Mucosa of stomach (tissue), 1 donor: ENCODE data around the gene CYTH1.
A peak's percentile ranks its signal among the peaks of the same experiment; 100 is the strongest.
"Not testable (repeated sequence)": the region's sequence is repeated elsewhere in the genome, so short reads cannot be mapped to it uniquely, and the experiment has no call there.

ENCODE experiments used
- H3K27me3 ChIP-seq: one replicate; pipeline ENCODE4 v1.7.0; 2013; ENCODE audit warnings: mild to moderate bottlenecking, low read length; ENCODE audit not compliant: control insufficient read depth, insufficient read depth
- H3K36me3 ChIP-seq: one replicate; pipeline ENCODE4 v1.7.0; 2013; ENCODE audit warnings: low read length; ENCODE audit not compliant: control insufficient read depth, insufficient read depth
- H3K4me1 ChIP-seq: one replicate; pipeline ENCODE4 v1.7.0; 2013; ENCODE audit warnings: mild to moderate bottlenecking, low read length; ENCODE audit not compliant: control insufficient read depth, insufficient read depth
- H3K4me3 ChIP-seq: one replicate; pipeline ENCODE4 v1.7.0; 2013; ENCODE audit warnings: low read length
- H3K9ac ChIP-seq: one replicate; pipeline ENCODE4 v1.7.0; 2013; ENCODE audit warnings: mild to moderate bottlenecking, low read length, moderate library complexity
- H3K9me3 ChIP-seq: one replicate; pipeline ENCODE4 v1.7.0; 2013; ENCODE audit warnings: mild to moderate bottlenecking, low read length, moderate library complexity; ENCODE audit not compliant: control insufficient read depth
- donor health status: Pancreatic carcinoma.

CYTH1 gene

GRCh38 chr17:78781104-78781892, 775 bp downstream of the CYTH1 start:
- H3K9me3 ChIP-seq, result no peaks in the 10 kb centered on the region
- H3K4me3 ChIP-seq, result peak overlapping the region; percentile 50
- no peaks in the 10 kb centered on the region for H3K36me3 ChIP-seq
- peak overlapping the region; percentile 76 for H3K9ac ChIP-seq
- H3K27me3 ChIP-seq, result no peaks in the 10 kb centered on the region
- H3K4me1 ChIP-seq, result peaks cover 14% of the 10 kb centered on the region

- Histone ChIP-seq H3K4me1 (peaks cover 14% of the 10 kb centered on the region), H3K27me3 (no peaks in the 10 kb centered on the region), H3K9ac (peak overlapping the region; percentile 63), H3K4me3 (no peak overlapping the region), H3K9me3 (no peaks in the 10 kb centered on the region), H3K36me3 (no peaks in the 10 kb centered on the region)
Measured at GRCh38 chr17:78780335-78780734, 1.7 kb downstream of the CYTH1 start.

- Histone ChIP-seq H3K36me3 (no peaks in the 10 kb centered on the region), H3K27me3 (no peaks in the 10 kb centered on the region), H3K9ac (peak overlapping the region; percentile 63), H3K4me3 (no peak overlapping the region), H3K4me1 (peaks cover 14% of the 10 kb centered on the region), H3K9me3 (no peaks in the 10 kb centered on the region)
Measured at GRCh38 chr17:78779850-78780249, 2.2 kb downstream of the CYTH1 start.

GRCh38 chr17:78779286-78779651, 2.8 kb downstream of the CYTH1 start:
- H3K4me1 ChIP-seq, result peaks cover 14% of the 10 kb centered on the region
- H3K9ac ChIP-seq, result peak overlapping the region; percentile 35
- H3K9me3 ChIP-seq, H3K36me3 ChIP-seq, H3K4me3 ChIP-seq, H3K27me3 ChIP-seq: not testable (repeated sequence)

- Histone ChIP-seq H3K4me1 (peaks cover 14% of the 10 kb centered on the region), H3K27me3 (no peaks in the 10 kb centered on the region), H3K9me3 (no peaks in the 10 kb centered on the region), H3K36me3 (no peaks in the 10 kb centered on the region), H3K4me3 (no peak overlapping the region), H3K9ac (no peak overlapping the region)
Measured at GRCh38 chr17:78777881-78778280, 4.2 kb downstream of the CYTH1 start.

GRCh38 chr17:78774956-78775571, 7.0 kb downstream of the CYTH1 start:
- Histone ChIP-seq H3K4me1 (peaks cover 8% of the 10 kb centered on the region), H3K9ac (peak overlapping the region; percentile 15), H3K4me3 (no peak overlapping the region), H3K9me3 (no peaks in the 10 kb centered on the region), H3K36me3 (no peaks in the 10 kb centered on the region), H3K27me3 (no peaks in the 10 kb centered on the region)

GRCh38 chr17:78774453-78774852, 7.6 kb downstream of the CYTH1 start:
- Histone ChIP-seq H3K27me3 (no peaks in the 10 kb centered on the region), H3K36me3 (no peaks in the 10 kb centered on the region), H3K4me1 (peaks cover 1% of the 10 kb centered on the region), H3K4me3 (no peak overlapping the region), H3K9me3 (no peaks in the 10 kb centered on the region), H3K9ac (no peak overlapping the region)

- H3K4me1 ChIP-seq, result peaks cover 7% of the 10 kb centered on the region
- H3K9ac ChIP-seq, result no peak overlapping the region
- H3K27me3 ChIP-seq, result no peaks in the 10 kb centered on the region
- no peaks in the 10 kb centered on the region for H3K9me3 ChIP-seq
- no peak overlapping the region for H3K4me3 ChIP-seq
- no peaks in the 10 kb centered on the region for H3K36me3 ChIP-seq
Measured at GRCh38 chr17:78771758-78772382, 10.2 kb downstream of the CYTH1 start.

GRCh38 chr17:78769196-78769773, 12.8 kb downstream of the CYTH1 start:
- Histone ChIP-seq H3K9me3 (no peaks in the 10 kb centered on the region), H3K4me1 (peaks cover 18% of the 10 kb centered on the region), H3K27me3 (no peaks in the 10 kb centered on the region), H3K4me3 (no peak overlapping the region), H3K9ac (no peak overlapping the region), H3K36me3 (no peaks in the 10 kb centered on the region)

GRCh38 chr17:78767806-78768205, 14.3 kb downstream of the CYTH1 start:
- no peak overlapping the region for H3K9ac ChIP-seq
- H3K4me3 ChIP-seq, result no peak overlapping the region
- no peaks in the 10 kb centered on the region for H3K36me3 ChIP-seq
- H3K9me3 ChIP-seq, result no peaks in the 10 kb centered on the region
- peaks cover 18% of the 10 kb centered on the region for H3K4me1 ChIP-seq
- no peaks in the 10 kb centered on the region for H3K27me3 ChIP-seq

GRCh38 chr17:78766743-78767294, 15.3 kb downstream of the CYTH1 start:
- Histone ChIP-seq H3K36me3 (no peaks in the 10 kb centered on the region), H3K4me1 (peaks cover 18% of the 10 kb centered on the region), H3K4me3 (no peak overlapping the region)

GRCh38 chr17:78766225-78766624, 15.8 kb downstream of the CYTH1 start:
- no peak overlapping the region for H3K4me3 ChIP-seq
- peaks cover 18% of the 10 kb centered on the region for H3K4me1 ChIP-seq

More at GRCh38 chr17:78766743-78767294, 15.3 kb downstream of the CYTH1 start:
- Histone ChIP-seq H3K27me3 (no peaks in the 10 kb centered on the region), H3K9me3 (no peaks in the 10 kb centered on the region), H3K9ac (no peak overlapping the region)

More at GRCh38 chr17:78766225-78766624, 15.8 kb downstream of the CYTH1 start:
- Histone ChIP-seq H3K9ac (no peak overlapping the region), H3K36me3 (no peaks in the 10 kb centered on the region), H3K27me3 (no peaks in the 10 kb centered on the region), H3K9me3 (no peaks in the 10 kb centered on the region)
